ENCODE results near the gene TCP1.

- no peak for TF ChIP-seq CTCF (conservative IDR thresholded peaks at IDR 0.05; ENCODE audit: low read depth, low read length)
- TF ChIP-seq EZH2 (IDR thresholded peaks at IDR 0.05; ENCODE audit: borderline replicate concordance, low read depth, low read length, poor library complexity, severe bottlenecking): no peak
These were observed 52.5 kb downstream of the TCP1 start for GRCh38 chr6:159736908-159737307.
